Astrocyte (in vitro differentiated cells and primary cell): ENCODE measurements around the gene GSS. TPM values are rescaled to one million over a fixed set of nuclear protein-coding genes. Genes with fewer than 3 reads are reported as not detected.

Experiments
- DNase-seq: peaks from one replicate; pipeline ENCODE4 v3.0.0-alpha.2; 2010; ENCODE audit warnings: low read depth
- FAIRE-seq: peaks from 2 replicates; lab custom pipeline; 2011; peaks lifted over from hg19 to GRCh38; lab: Jason Lieb, UNC
- H2AFZ ChIP-seq: 2 replicates; pipeline ENCODE4 v1.6.0; 2012; ENCODE audit warnings: low read depth, low read length, inconsistent platforms
- H3K27ac ChIP-seq: 2 replicates; pipeline ENCODE4 v1.5.1; 2011; ENCODE audit warnings: low read depth, low read length, inconsistent platforms
- H3K27me3 ChIP-seq: 2 replicates; pipeline ENCODE4 v1.6.0; 2011; ENCODE audit warnings: low read length, inconsistent platforms; ENCODE audit not compliant: insufficient read depth
- H3K36me3 ChIP-seq: 2 replicates; pipeline ENCODE4 v1.5.1; 2011; ENCODE audit warnings: low read length, inconsistent platforms; ENCODE audit not compliant: insufficient read depth
- H3K4me1 ChIP-seq: 2 replicates; pipeline ENCODE4 v1.5.1; 2011; ENCODE audit warnings: low read length, inconsistent platforms; ENCODE audit not compliant: insufficient read depth
- H3K4me2 ChIP-seq: 2 replicates; pipeline ENCODE4 v1.6.0; 2012; ENCODE audit warnings: low read length, inconsistent platforms
- H3K4me3 ChIP-seq: 2 replicates; pipeline ENCODE4 v1.5.1; 2011; ENCODE audit warnings: low read depth, mild to moderate bottlenecking, low read length, inconsistent platforms; ENCODE audit not compliant: insufficient read depth
- H3K79me2 ChIP-seq: 2 replicates; pipeline ENCODE4 v1.6.0; 2012; ENCODE audit warnings: mild to moderate bottlenecking, low read length, inconsistent platforms; ENCODE audit not compliant: insufficient read depth
- H3K9ac ChIP-seq: 2 replicates; pipeline ENCODE4 v1.6.0; 2012; ENCODE audit warnings: mild to moderate bottlenecking, low read length, inconsistent platforms
- H3K9me3 ChIP-seq: 2 replicates; pipeline ENCODE4 v1.5.1; 2012; ENCODE audit warnings: low read depth, mild to moderate bottlenecking, low read length, inconsistent platforms; ENCODE audit not compliant: insufficient read depth
- H4K20me1 ChIP-seq: 2 replicates; pipeline ENCODE4 v1.6.0; 2012; ENCODE audit warnings: low read length, inconsistent platforms; ENCODE audit not compliant: insufficient read depth
- H3K27ac Mint-ChIP-seq: one replicate; pipeline ENCODE4 v1.8.0; 2021; ENCODE audit warnings: mild to moderate bottlenecking, mixed read lengths; ENCODE audit not compliant: unreplicated experiment
- H3K27me3 Mint-ChIP-seq: one replicate; pipeline ENCODE4 v1.8.0; 2021; ENCODE audit warnings: low read depth, mixed read lengths; ENCODE audit not compliant: unreplicated experiment
- H3K36me3 Mint-ChIP-seq: one replicate; pipeline ENCODE4 v1.8.0; 2021; ENCODE audit warnings: low read depth, mixed read lengths; ENCODE audit not compliant: unreplicated experiment
- H3K4me1 Mint-ChIP-seq: one replicate; pipeline ENCODE4 v1.8.0; 2021; ENCODE audit warnings: low read depth, mixed read lengths; ENCODE audit not compliant: unreplicated experiment
- H3K4me3 Mint-ChIP-seq: one replicate; pipeline ENCODE4 v1.8.0; 2021; ENCODE audit warnings: mild to moderate bottlenecking, moderate library complexity, mixed read lengths; ENCODE audit not compliant: unreplicated experiment
- H3K9me3 Mint-ChIP-seq: one replicate; pipeline ENCODE4 v1.8.0; 2021; ENCODE audit warnings: mild to moderate bottlenecking, mixed read lengths; ENCODE audit not compliant: unreplicated experiment
- EZH2 ChIP-seq: IDR thresholded peaks from 2 replicates; pipeline ENCODE4 v1.6.1; 2012; ENCODE audit warnings: mild to moderate bottlenecking, low read length, inconsistent platforms; ENCODE audit not compliant: insufficient read depth
- total RNA-seq: library from RNA; stranded (reverse); gene quantifications from 2 replicates; pipeline ENCODE4 v1.2.1, GENCODE V29; 2021
- TF ChIP-seq, protein P1 (sequence below): IDR thresholded peaks from 2 replicates; pipeline ENCODE4 v1.5.1; 2011; ENCODE audit warnings: low read depth, mild to moderate bottlenecking, inconsistent platforms, low read length, moderate library complexity; ENCODE audit not compliant: insufficient read depth

Gene GSS
- total RNA-seq, 1 donor from 2014 or later = 44.6 TPM

DNA sequence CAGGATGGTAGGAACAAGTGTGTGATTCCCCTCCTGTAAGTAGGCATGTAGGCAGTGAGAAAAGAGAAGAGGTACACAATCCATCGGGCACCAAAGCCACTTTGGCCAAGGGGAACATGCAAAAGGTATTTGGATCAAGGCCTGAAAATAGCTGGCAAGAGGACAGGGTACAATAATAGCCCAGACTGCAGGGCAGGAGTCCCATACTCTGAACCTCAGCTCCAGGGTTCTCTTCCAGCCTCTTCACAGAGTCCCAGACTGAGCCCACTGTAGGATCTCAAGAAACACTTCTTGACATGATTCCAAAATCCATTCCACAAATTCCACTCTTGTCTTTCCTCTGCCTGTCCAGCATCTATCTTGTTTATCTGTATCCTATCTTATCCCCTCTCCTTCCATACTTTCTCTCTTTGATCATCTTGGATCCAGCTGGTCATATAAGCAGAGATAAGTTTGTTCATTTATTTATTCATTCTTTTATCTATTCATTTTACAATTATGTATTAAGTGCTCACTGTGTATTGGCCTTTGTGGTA lies 59.5 kb downstream of the GSS start:
- Histone ChIP-seq H4K20me1 (peaks cover 6% of the 10 kb centered on the region), H3K79me2 (no peaks in the 10 kb centered on the region), H3K9me3 (no peaks in the 10 kb centered on the region), H3K9ac (no peak overlapping the region), H3K27me3 (no peaks in the 10 kb centered on the region), H3K4me2 (no peak overlapping the region), H2AFZ (no peak overlapping the region), H3K4me3 (no peak overlapping the region), H3K27ac (no peak overlapping the region), H3K4me1 (no peaks in the 10 kb centered on the region), H3K36me3 (no peaks in the 10 kb centered on the region)
- Mint-ChIP-seq H3K36me3 (peaks cover 14% of the 10 kb centered on the region), H3K4me1 (peaks cover 1% of the 10 kb centered on the region), H3K9me3 (peaks cover 7% of the 10 kb centered on the region), H3K4me3 (no peak overlapping the region), H3K27me3 (no peaks in the 10 kb centered on the region), H3K27ac (no peak overlapping the region)
- no peak for FAIRE-seq
- TF ChIP-seq EZH2 = no peak
- TF ChIP-seq, protein P1, sequence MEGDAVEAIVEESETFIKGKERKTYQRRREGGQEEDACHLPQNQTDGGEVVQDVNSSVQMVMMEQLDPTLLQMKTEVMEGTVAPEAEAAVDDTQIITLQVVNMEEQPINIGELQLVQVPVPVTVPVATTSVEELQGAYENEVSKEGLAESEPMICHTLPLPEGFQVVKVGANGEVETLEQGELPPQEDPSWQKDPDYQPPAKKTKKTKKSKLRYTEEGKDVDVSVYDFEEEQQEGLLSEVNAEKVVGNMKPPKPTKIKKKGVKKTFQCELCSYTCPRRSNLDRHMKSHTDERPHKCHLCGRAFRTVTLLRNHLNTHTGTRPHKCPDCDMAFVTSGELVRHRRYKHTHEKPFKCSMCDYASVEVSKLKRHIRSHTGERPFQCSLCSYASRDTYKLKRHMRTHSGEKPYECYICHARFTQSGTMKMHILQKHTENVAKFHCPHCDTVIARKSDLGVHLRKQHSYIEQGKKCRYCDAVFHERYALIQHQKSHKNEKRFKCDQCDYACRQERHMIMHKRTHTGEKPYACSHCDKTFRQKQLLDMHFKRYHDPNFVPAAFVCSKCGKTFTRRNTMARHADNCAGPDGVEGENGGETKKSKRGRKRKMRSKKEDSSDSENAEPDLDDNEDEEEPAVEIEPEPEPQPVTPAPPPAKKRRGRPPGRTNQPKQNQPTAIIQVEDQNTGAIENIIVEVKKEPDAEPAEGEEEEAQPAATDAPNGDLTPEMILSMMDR = no peak
- peak; percentile 49 for DNase-seq

DNA sequence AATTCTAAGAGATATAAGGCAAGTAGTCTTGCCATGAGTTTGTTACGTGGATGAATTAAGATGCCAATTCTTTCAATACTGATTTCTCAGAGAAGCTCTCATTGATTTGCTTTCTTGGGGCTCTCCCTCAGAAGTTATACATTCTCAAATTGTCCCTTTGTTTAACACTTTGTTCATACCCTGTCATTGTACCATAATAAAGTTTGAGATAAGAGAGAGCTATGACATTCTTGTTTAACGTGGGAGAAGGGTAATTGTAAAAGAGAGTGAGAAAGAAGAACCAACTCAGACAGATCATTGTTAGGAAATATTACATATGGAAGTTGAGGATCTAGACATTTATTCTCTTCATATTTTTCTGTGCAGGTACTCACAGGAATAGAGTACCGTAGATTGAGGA lies 60.1 kb downstream of the GSS start:
- Histone ChIP-seq H2AFZ (no peak overlapping the region), H3K27ac (no peak overlapping the region), H3K4me3 (no peak overlapping the region), H3K79me2 (no peaks in the 10 kb centered on the region), H3K4me1 (no peaks in the 10 kb centered on the region), H4K20me1 (peaks cover 6% of the 10 kb centered on the region), H3K27me3 (no peaks in the 10 kb centered on the region), H3K9ac (no peak overlapping the region), H3K36me3 (no peaks in the 10 kb centered on the region), H3K4me2 (no peak overlapping the region), H3K9me3 (no peaks in the 10 kb centered on the region)
- Mint-ChIP-seq H3K9me3 (peaks cover 7% of the 10 kb centered on the region), H3K27me3 (no peaks in the 10 kb centered on the region), H3K4me3 (no peak overlapping the region), H3K4me1 (peaks cover 1% of the 10 kb centered on the region), H3K27ac (no peak overlapping the region), H3K36me3 (peaks cover 12% of the 10 kb centered on the region)
- TF ChIP-seq EZH2 = no peak
- TF ChIP-seq, protein P1 = no peak
- FAIRE-seq (no peak), DNase-seq (no peak)

DNA sequence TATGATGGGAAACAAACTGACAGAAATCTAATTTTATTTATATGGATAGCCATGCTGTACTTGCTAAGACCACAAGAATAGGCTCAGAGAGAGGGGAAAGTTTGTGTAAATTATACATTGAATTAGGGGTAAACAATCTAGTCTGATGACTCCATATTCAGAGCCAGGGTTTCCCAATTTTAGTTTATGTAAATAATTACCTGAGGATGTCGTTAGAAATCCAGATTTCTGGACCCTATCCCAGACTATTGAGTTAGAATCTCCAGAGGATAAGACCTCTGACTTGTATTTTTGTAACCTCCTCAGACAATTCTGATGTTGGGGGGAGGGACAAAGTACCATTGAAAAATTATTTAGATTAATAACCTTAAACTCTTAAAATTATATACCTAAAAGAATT lies 60.9 kb downstream of the GSS start:
- H3K27me3 ChIP-seq = no peaks in the 10 kb centered on the region
- H3K79me2 ChIP-seq = no peaks in the 10 kb centered on the region
- Mint-ChIP-seq H3K36me3 (peaks cover 9% of the 10 kb centered on the region), H3K27ac (no peak overlapping the region), H3K27me3 (no peaks in the 10 kb centered on the region), H3K4me3 (no peak overlapping the region), H3K4me1 (peaks cover 1% of the 10 kb centered on the region), H3K9me3 (peaks cover 6% of the 10 kb centered on the region)
- no peak overlapping the region for H2AFZ ChIP-seq
- no peaks in the 10 kb centered on the region for H3K4me1 ChIP-seq
- H3K4me2 ChIP-seq = no peak overlapping the region
- H3K27ac ChIP-seq = no peak overlapping the region
- FAIRE-seq (no peak), DNase-seq (no peak)
- no peak for TF ChIP-seq EZH2
- TF ChIP-seq, protein P1 = no peak
- no peak overlapping the region for H3K9ac ChIP-seq
- no peaks in the 10 kb centered on the region for H3K9me3 ChIP-seq
- peaks cover 6% of the 10 kb centered on the region for H4K20me1 ChIP-seq
- no peak overlapping the region for H3K4me3 ChIP-seq
- H3K36me3 ChIP-seq = no peaks in the 10 kb centered on the region
